ENCODE data around the gene TUBG1. TPM values are rescaled to one million over a fixed set of nuclear protein-coding genes. Genes with fewer than 3 reads are reported as not detected.

Gene TUBG1
- total RNA-seq, 1 experiment from 2014 or later: 139 TPM

- Histone ChIP-seq H4K20me1 (ENCODE audit: insufficient read depth) (no peaks in the 10 kb centered on the region), H3K27ac (ENCODE audit: low read depth, low read length) (peak overlapping the region; percentile 74), H3K27me3 (ENCODE audit: insufficient read depth, low read length) (no peaks in the 10 kb centered on the region), H3K4me1 (ENCODE audit: control insufficient read depth in 1 of 2, insufficient read depth in 2 of 2, low read length in 2 of 2) (peaks cover 0 to 12% of the 10 kb centered on the region in 2 experiments; a peak in 3 of 4 replicates), H2AFZ (ENCODE audit: low read depth, low read length, poor library complexity, severe bottlenecking) (no peak overlapping the region), H3K79me2 (ENCODE audit: insufficient read depth, low read length) (peaks cover 76% of the 10 kb centered on the region), H3K4me3 (replicated peaks in 1 of 2; ENCODE audit: low read depth in 1 of 2, low read length in 2 of 2) (peak overlapping the region; percentile 85 to 94), H3K9ac (ENCODE audit: low read length) (peak overlapping the region; percentile 75), H3K4me2 (ENCODE audit: low read length) (peak overlapping the region; percentile 83), H3K9me3 (ENCODE audit: control insufficient read depth in 1 of 2, insufficient read depth in 1 of 2, low read depth in 1 of 2, low read length in 2 of 2) (no peaks in the 10 kb centered on the region), H3K36me3 (ENCODE audit: control insufficient read depth in 1 of 2, insufficient read depth in 2 of 2, low read length in 2 of 2) (peaks cover 18 to 22% of the 10 kb centered on the region in 2 experiments; a peak in 3 of 4 replicates), H3K9me2 (ENCODE audit: insufficient read depth) (no peaks in the 10 kb centered on the region)
- intact Hi-C loops (cut with micrococcal nuclease): loop anchor here (2.0 kb wide), 1 partner anchor 70 kb away; no protein-coding TSS in a partner anchor
- RAD21 ChIA-PET (ENCODE audit: low non-redundant PET in 1 of 2, low total read pairs in 2 of 2, uncharacterized antibody in 2 of 2, unreplicated experiment in 2 of 2): interaction anchor here (0.8 to 1.0 kb wide), 5 partner anchors 16 to 155 kb away, joined by 3 to 6 read pairs (median 3); partner anchors contain the start of gene PSMC3IP (in 1 of the 2)
- ATAC-seq: peak; percentile 63
- CTCF ChIA-PET: interaction anchor here (1.0 to 3.1 kb wide), 5 partner anchors 10 to 71 kb away, joined by 3 to 17 read pairs (median 10); partner anchors contain the start of gene TUBG2
- no TSS peak for BruUV-seq (replicated peaks)
- POLR2A ChIA-PET: interaction anchor here (0.8 to 2.2 kb wide), 6 partner anchors 10 to 70 kb away, joined by 3 to 16 read pairs (median 4); partner anchors contain the start of genes PLEKHH3 and PSMC3IP
- TF ChIP-seq EGR1 (IDR thresholded peaks at IDR 0.05; ENCODE audit: low read depth): no peak
- TF ChIP-seq JUND (IDR thresholded peaks at IDR 0.05): no peak
- no peak for TF ChIP-seq ELF1 (IDR thresholded peaks at IDR 0.05; ENCODE audit: borderline replicate concordance, low read depth)
- no peak for TF ChIP-seq CBX3 (IDR thresholded peaks at IDR 0.05; ENCODE audit: low read depth)
- TF ChIP-seq SIN3A (IDR thresholded peaks at IDR 0.05; ENCODE audit: low read depth): peak; percentile 25; the same call in 1 of the 2 replicates
- no peak for TF ChIP-seq SRF (IDR thresholded peaks at IDR 0.05; ENCODE audit: low read depth)
- TF ChIP-seq REST (IDR thresholded peaks at IDR 0.05; ENCODE audit: low read depth): no peak
- no peak for TF ChIP-seq TCF7L2 (IDR thresholded peaks at IDR 0.05; ENCODE audit: borderline replicate concordance, extremely low read depth, insufficient read depth, insufficient read length)
- no peak for TF ChIP-seq SP1 (IDR thresholded peaks at IDR 0.05; ENCODE audit: low read depth)
- TF ChIP-seq CTCF (IDR thresholded peaks at IDR 0.05 in 2 of 3, conservative IDR thresholded peaks at IDR 0.05 in 1 of 3; ENCODE audit: borderline replicate concordance in 1 of 3, insufficient read depth in 1 of 3, low read depth in 2 of 3, low read length in 2 of 3): peak in 1 of 3 experiments; percentile 21; a peak in 2 of 6 replicates
- no peak for TF ChIP-seq POLR2A (IDR thresholded peaks at IDR 0.05; ENCODE audit: borderline replicate concordance, extremely low read depth, insufficient read depth, insufficient read length)
- DNase-seq (ENCODE audit: low read depth, low spot score): no peak
These were observed 940 bp upstream of the TUBG1 start for GRCh38 chr17:42608305-42609181.
